NOMO-1 treated with DMSO at 0.1 percent for 48 hours (cell line): Measurements from ENCODE around the gene CDC20B.
A peak's percentile ranks its signal among the peaks of the same experiment; 100 is the strongest.
"Not testable (repeated sequence)": the region's sequence is repeated elsewhere in the genome, so short reads cannot be mapped to it uniquely, and the experiment has no call there.

Experiments
- DNase-seq: peaks from one replicate; lab custom pipeline; 2025; ENCODE audit not compliant: unreplicated experiment; lab: John Stamatoyannopoulos, UW

Gene CDC20B

GRCh38 chr5:55104946-55105701 is 67.9 kb downstream of the CDC20B start:
- DNase-seq: peak; percentile 74

GRCh38 chr5:55104036-55104772 is 68.8 kb downstream of the CDC20B start:
- DNase-seq: peak; percentile 86

GRCh38 chr5:55102348-55102747 is 70.6 kb downstream of the CDC20B start, which contains the start of gene GZMA:
Gene GZMA (plus strand): TSS chr5:55102646. CDS start chr5:55102683, 37 bp downstream.
- peak; percentile 87 for DNase-seq

GRCh38 chr5:55101556-55102276 is 71.3 kb downstream of the CDC20B start:
- peak; percentile 3 for DNase-seq

GRCh38 chr5:55101148-55101547 is 71.8 kb downstream of the CDC20B start:
- DNase-seq: not testable (repeated sequence)

GRCh38 chr5:55096861-55097260 is 76.1 kb downstream of the CDC20B start:
- DNase-seq: no peak

- DNase-seq: no peak
Measured at GRCh38 chr5:55096182-55096581, 76.8 kb downstream of the CDC20B start.

GRCh38 chr5:55091011-55091410 is 82.0 kb downstream of the CDC20B start:
- not testable (repeated sequence) for DNase-seq

GRCh38 chr5:55089301-55089700 is 83.7 kb downstream of the CDC20B start:
- DNase-seq: not testable (repeated sequence)

- no peak for DNase-seq
Measured at GRCh38 chr5:55081541-55081940, 91.4 kb downstream of the CDC20B start.

- DNase-seq: no peak
Measured at GRCh38 chr5:55073211-55073610, 99.8 kb downstream of the CDC20B start.

GRCh38 chr5:55072666-55073065 is 100.3 kb downstream of the CDC20B start:
- peak; percentile 69 for DNase-seq

GRCh38 chr5:55071413-55071812 is 101.6 kb downstream of the CDC20B start:
- no peak for DNase-seq

- no peak for DNase-seq
Measured at GRCh38 chr5:55070968-55071367, 102.0 kb downstream of the CDC20B start.

GRCh38 chr5:55066277-55066676 is 106.7 kb downstream of the CDC20B start:
- no peak for DNase-seq

- no peak for DNase-seq
Measured at GRCh38 chr5:55064523-55064922, 108.5 kb downstream of the CDC20B start.

GRCh38 chr5:55063899-55064298 is 109.1 kb downstream of the CDC20B start:
- DNase-seq: no peak

- DNase-seq: no peak
Measured at GRCh38 chr5:55063220-55063863, 109.6 kb downstream of the CDC20B start.
